Umbilical cord (tissue), 2 donors: Measurements from ENCODE around the gene GTPBP3. TPM values are rescaled to one million over a fixed set of nuclear protein-coding genes. Genes with fewer than 3 reads are reported as not detected.

Experiments used
- DNase-seq: peaks from one replicate; pipeline ENCODE4 v3.0.0-alpha.2; 2015; ENCODE audit warnings: low spot score
- total RNA-seq: library from RNA; depleted of rRNA; stranded (reverse); fragments of >200 nt; gene quantifications from one replicate; pipeline ENCODE4 v1.2.3, GENCODE V29; 2014; ENCODE audit warnings: low replicate concordance; ENCODE audit not compliant: insufficient read depth

The GTPBP3 gene
- total RNA-seq, 1 donor from 2014 or later: 13.7 TPM

GRCh38 chr19:17327654-17328516, 9.5 kb upstream of the GTPBP3 start:
- DNase-seq: peak; percentile 72

DNA sequence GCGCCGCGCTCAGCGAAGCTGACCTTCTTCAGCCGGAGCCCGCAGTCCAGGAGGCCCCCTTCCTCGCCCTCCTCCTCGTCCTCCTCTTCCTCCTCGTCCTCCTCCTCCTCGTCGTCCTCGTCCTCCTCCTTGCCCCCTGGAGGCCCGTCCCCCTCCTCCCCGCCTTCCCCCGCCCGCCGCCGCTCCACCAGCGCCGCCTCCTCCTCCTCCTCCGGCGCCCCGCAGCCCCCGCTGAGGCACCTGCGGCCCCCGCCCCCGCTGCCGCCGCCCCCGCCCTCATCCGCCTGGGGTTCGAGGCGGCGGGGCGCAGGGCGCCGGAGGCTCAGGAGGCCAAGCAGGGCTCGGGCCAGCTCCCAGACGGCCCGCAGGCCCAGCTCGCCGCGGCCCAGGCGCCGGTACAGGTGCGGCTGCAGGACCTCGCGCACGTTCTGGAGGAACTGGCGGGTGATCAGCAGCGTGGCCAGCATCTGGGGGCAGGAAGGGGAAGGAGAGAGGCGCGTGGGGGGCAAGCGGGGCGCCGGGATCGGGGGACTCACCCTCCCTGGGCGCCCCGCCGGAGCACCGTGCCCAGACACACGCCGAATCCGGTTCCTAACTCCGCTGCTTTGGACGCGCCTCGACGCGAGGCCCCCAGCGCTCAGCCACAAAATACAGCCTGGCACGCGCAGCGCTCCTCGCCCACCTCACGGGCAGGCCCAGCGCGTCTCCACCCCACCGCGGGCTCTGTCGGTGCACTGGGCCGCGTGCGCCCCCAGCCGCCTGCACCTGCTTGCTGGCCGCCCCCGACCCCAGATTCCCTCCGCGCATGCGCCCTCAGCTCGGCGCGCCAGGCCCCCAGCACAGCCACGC, 8.6 kb upstream of the GTPBP3 start:
- DNase-seq: no peak

DNA sequence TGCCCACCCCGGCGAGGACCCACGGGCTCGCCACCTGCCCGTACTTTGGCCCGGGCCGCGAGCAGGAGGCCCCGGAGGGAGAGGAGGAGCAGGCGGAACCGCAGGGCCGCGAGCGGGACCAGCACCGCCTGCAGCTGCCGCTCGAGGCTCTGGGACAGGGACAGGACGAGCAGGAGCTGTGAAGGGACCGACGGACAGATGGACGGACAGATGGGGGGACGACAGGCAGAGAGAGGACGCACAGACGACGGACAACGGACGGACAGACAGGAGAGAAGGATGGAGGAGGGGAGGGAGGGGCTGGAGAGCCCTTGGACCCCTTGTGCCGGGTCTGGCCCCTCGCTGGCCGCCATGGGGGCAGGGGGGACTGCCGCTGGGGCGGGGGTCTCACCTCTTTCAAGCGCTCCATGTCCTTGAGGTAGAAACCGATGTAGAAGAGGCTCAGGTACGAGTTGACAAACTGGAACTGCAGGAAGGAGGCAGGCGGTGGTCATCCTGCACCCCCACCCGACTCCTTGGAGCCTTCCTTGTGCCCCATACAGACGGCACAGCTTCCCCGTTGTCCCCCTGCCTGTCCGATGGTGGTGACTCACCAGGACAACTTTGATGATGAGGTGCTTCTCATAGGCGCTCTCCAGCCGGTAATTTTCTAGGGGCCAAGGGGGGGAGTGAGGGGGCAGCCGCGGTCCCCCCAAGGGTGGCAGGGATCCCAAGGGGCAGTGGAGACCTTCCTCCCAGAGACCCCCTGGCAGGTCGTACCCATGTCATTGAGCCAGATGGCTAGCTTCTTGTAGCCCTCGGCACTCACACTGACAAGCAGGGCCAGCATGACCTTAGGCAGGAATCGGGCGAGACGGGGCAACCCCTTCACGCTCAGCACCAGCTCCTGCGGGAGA, 7.7 kb upstream of the GTPBP3 start:
- no peak for DNase-seq

GRCh38 chr19:17330262-17331044, 6.9 kb upstream of the GTPBP3 start:
- DNase-seq: no peak

GRCh38 chr19:17331045-17331558, 6.3 kb upstream of the GTPBP3 start:
- DNase-seq: no peak

DNA sequence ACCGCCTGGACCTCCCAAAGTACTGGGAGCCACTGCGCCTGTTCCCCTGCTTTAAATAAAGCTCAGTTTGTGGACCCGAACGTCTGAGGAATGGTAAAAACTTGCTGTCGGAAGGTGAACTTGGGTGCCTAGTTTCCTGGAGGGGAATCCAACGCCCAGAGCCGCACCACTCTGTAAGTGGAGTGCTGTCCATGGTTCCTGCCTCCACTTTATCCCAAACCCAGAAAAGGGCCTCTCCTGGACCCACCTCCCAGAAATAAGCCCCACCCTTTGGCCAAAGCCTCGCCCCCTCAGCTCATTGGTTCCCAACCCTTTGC, 5.0 kb upstream of the GTPBP3 start:
- no peak for DNase-seq

DNA sequence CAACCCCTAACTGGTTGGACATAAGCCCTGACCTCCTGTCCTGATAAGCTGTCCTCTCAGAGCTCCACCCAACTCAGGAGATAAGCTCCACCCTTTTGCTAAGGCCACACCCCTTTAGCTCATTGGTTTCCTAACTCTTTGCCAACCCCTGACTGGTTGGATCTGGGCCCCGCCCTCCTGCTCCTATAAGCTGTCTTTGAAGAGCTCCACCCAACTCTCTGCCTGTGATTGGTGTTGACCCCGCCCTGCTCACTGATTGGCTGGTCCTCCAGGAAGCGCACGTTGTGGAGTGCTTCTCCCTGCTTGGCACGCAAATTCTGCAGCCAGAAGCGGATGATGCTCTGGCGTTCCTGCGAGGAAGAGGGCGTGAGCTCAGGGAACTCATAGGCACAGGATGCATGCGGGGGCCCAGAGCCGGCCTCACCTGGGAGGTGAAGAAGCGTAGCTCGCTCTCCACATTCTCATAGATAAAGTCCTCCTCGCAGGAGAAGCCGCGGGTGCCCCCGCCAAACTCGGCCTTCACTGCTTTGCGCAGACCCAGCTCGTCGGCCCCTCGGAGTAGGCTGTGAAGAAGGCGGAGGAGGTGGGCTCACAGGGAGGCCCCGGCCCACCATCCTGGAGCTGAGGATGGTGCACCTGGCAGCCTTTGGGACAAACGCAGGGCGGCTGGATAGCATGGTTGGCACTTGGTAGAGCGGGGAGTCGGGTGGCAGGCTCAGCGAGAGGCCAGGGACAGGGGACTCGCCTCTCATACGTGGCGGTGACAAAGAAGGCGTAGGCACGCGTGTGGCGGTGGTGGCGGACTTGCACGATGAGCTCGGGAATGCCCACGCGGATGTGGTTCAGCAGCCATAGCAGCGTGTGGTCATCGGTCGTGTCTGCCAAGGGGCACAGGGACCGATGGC, 4.4 kb upstream of the GTPBP3 start:
- no peak for DNase-seq

DNA sequence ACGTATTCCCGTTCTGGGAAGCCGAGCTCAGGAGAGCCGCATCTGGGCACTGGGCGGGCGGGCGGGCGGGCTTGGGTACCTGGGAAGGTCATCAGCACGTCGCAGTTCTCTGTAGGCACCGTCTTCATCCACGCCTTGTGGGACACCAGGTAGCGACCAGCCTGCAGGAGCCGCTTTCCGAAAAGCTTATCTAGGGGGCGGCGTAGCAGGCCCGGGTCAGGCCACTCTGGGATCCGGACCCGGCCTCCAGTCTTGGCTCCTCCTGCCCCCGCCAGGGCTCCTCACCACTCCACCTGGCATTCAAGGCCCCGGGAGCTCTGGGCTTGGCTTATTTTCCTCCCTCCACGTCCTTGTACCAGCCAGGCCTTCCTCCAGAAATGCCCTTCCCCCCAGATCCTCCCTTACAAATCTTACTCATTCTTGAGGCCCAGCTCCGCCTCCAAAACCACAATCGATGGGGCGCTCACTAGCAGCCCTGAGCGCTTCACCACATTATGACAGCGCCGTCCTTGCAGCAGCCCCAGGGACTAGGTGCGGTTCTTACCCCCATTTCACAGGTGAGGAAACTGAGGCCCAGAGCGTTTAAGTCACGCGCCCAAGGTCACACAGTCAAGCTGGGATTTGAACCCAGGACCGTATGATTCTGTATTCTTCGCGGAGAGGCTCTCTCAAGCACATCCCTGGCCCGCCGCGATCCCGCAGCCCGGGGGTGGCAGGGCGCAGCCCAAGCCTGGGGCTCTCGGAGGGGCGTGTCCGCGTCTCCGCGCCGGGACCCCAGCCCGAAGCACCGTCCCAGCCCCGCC, 3.5 kb upstream of the GTPBP3 start:
- DNase-seq: peak; percentile 33

DNA sequence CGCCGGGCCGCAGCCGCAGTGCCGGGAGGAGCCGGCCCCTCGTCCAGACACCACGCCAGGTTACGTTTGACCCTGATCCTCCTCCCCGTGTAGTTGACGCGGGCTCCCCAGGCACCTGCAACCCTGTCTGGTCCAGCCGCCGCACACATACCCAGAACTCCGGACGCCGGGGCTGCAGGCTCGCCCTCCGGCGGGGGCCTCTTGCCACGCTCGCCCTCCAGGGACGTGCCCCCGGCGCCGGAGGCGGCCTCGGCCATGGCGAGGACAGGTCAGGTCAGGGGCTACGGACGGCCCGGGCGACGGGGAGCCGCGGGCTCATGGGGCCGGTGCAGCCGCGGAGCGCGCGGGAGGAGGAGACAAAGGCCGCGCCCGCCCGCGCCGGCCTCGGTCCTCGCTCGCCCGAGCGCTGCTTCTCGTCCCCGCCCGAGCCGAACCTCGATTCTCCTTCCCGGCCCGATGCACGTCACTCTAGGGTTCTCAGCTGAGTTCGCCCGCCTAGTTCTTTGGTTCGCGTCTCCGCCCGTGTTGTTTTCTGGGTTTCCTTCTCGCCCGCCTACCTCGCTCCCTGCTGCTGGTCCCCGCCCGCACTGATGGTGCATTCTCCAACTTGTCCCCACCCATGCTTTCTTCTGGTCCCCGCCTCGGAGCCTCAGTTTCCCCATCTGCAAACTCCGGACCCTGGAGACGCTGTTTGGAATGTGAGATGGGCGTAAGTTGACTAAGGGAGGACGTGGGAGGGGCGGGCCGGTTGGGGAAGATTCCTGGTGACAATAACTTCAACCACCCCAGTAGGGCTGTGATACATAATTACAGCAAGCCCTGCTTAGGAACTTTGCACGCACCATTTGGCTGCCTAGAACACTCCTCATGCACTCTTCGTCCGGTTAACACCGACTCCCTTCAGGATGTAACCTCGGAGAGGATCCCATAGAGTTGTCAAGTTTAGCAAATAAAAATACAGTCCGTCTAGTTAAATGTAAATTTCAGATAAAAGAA, 2.6 kb upstream of the GTPBP3 start, which contains the start of gene ANO8:
Gene ANO8 (minus strand): TSS at position 442 of the 996 bp plus-strand sequence. CDS start 185 bp downstream, at position 257.
- DNase-seq: peak; percentile 98

DNA sequence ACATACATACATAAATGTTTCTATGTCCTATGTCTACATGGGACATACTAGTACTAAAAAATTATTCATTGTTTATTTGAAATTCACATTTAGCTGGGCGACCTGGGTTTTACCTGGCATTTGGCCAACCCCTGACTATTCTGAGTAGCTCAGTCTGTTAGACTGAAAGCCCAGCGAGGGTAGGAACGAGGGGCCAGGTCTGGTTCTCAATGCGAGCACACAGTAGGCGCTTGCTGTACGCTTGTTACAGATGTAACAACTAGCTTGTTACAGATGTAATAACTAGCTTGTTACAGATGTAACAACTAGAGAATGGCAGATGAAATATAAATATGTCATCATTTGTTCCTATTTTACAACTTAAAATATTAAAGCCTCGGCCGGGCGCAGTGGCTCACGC, 1.8 kb upstream of the GTPBP3 start:
- no peak for DNase-seq

DNA sequence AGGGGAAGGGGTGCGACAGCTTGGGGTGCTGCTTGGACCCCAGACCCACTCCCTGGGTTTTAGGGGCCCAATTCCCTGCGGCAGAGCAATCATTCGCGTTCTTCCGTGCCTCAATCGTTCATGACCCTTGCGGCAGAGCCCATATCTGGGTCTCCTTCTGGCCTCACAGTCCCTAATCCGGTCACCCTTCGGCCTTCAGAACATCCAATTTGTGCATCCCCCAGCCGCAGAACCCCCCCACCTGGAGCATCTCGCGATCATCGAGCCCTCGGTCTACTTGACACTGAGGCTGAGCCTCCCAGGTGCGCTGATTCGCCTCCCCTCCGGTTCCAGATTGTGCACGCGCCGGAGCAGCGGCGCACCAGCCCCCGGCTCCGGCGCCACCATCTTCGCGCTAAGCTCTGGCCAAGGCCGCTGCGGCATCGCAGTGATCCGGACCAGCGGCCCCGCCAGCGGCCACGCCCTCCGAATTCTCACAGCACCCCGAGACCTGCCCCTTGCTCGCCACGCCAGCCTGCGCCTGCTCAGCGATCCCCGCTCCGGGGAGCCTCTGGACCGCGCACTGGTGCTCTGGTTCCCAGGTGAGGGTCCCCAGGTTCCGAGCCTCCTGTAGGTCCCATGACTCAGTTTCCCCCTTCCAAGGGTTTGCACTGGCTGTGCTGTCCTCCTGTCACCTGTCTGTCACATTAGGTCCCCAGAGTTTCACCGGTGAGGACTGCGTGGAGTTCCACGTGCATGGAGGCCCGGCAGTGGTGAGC, 501 bp downstream of the GTPBP3 start:
- no peak for DNase-seq

- no peak for DNase-seq
Observed at GRCh38 chr19:17338433-17339078, 1.2 kb downstream of the GTPBP3 start.

DNA sequence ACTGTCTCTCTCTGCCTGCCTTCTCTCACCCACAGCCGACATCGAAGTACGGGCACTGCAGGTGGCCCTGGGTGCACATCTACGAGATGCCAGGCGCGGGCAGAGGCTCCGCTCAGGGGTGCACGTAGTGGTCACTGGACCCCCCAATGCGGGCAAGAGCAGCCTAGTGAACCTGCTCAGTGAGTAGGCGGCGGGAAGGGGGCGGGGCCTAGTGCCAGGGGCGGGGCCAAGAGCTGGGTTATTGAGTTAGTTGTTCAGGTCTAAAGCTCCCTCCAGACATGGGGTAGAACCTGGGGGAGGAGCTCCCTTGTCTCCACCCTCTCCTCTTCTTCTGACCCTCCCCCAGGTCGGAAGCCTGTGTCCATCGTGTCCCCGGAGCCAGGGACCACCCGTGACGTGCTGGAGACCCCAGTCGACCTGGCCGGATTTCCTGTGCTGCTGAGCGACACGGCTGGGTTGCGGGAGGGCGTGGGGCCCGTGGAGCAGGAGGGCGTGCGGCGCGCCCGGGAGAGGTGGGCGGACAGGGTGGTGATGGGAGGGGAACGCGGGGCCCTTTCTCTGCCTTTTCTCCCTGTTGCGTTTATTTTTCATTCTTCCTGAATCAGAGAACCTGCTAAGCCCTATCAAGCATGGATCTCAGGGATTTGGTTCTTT, 1.9 kb downstream of the GTPBP3 start:
- no peak for DNase-seq

DNA sequence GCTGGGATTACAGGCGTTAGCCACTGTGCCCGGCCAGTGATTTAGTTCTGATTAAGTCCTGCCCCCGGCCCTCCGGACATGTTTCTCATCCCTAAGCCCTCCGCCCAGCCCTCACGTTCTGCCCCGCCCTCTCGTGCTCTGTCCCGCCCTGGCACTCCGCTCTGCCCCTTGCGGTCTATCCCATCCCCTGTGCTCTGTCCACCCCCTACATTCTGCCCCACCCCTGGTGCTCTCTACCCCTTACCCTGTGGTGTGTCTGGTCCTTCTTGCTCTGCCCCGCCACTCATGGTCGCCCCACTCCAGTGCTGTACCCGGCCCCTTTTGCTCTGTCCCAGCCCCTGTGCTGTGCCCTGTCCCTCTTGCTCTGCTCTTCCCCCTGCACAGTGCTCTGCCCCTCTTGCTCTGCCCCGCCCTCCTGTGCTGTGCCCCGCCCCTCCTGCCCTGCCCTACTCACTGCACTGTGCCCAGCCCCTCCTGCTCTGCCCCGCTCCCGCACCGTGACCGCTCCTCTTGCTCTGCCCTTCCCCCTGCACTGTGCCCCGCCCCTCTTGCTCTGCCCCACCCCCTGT, 3.0 kb downstream of the GTPBP3 start:
- DNase-seq: no peak

- no peak for DNase-seq
Observed at GRCh38 chr19:17340871-17341357, 3.6 kb downstream of the GTPBP3 start.
